NOMO-1 treated with dmso at 0.1 percent for 144 hours (cell line): ENCODE results near the gene RAB4A.
A peak's percentile ranks its signal among the peaks of the same experiment; 100 is the strongest.

Experiments
- DNase-seq: peaks from one replicate; lab custom pipeline; 2025; ENCODE audit not compliant: unreplicated experiment; lab: John Stamatoyannopoulos, UW

RAB4A gene

GRCh38 chr1:229243638-229244037, 27.3 kb upstream of the RAB4A start:
- no peak for DNase-seq

GRCh38 chr1:229244091-229244490, 26.8 kb upstream of the RAB4A start:
- DNase-seq = no peak

GRCh38 chr1:229247871-229248270, 23.0 kb upstream of the RAB4A start:
- no peak for DNase-seq

- no peak for DNase-seq
Observed at GRCh38 chr1:229248821-229249817, 21.8 kb upstream of the RAB4A start.

GRCh38 chr1:229249854-229250644, 20.9 kb upstream of the RAB4A start:
- DNase-seq = peak; percentile 86

- no peak for DNase-seq
Observed at GRCh38 chr1:229251185-229251584, 19.7 kb upstream of the RAB4A start.

GRCh38 chr1:229252228-229252984, 18.5 kb upstream of the RAB4A start:
- DNase-seq = no peak

- no peak for DNase-seq
Observed at GRCh38 chr1:229253151-229253974, 17.5 kb upstream of the RAB4A start.

GRCh38 chr1:229254910-229255541, 15.9 kb upstream of the RAB4A start:
- no peak for DNase-seq

- DNase-seq = peak; percentile 25
Observed at GRCh38 chr1:229258031-229258756, 12.7 kb upstream of the RAB4A start.

GRCh38 chr1:229258757-229259060, 12.2 kb upstream of the RAB4A start:
- DNase-seq = no peak

GRCh38 chr1:229260297-229260696, 10.6 kb upstream of the RAB4A start:
- DNase-seq = no peak

- no peak for DNase-seq
Observed at GRCh38 chr1:229262239-229262638, 8.7 kb upstream of the RAB4A start.

- DNase-seq = no peak
Observed at GRCh38 chr1:229263254-229263653, 7.7 kb upstream of the RAB4A start.

GRCh38 chr1:229264068-229264467, 6.8 kb upstream of the RAB4A start:
- DNase-seq = no peak

GRCh38 chr1:229264487-229264886, 6.4 kb upstream of the RAB4A start:
- DNase-seq = no peak

- DNase-seq = no peak
Observed at GRCh38 chr1:229266274-229266673, 4.6 kb upstream of the RAB4A start.

GRCh38 chr1:229266832-229267500, 3.9 kb upstream of the RAB4A start:
- no peak for DNase-seq

GRCh38 chr1:229268505-229268904, 2.4 kb upstream of the RAB4A start:
- no peak for DNase-seq
